ENCODE results near the gene ACAA1.
"Not testable (repeated sequence)": the region's sequence is repeated elsewhere in the genome, so short reads cannot be mapped to it uniquely, and the experiment has no call there.

The ACAA1 gene

DNA sequence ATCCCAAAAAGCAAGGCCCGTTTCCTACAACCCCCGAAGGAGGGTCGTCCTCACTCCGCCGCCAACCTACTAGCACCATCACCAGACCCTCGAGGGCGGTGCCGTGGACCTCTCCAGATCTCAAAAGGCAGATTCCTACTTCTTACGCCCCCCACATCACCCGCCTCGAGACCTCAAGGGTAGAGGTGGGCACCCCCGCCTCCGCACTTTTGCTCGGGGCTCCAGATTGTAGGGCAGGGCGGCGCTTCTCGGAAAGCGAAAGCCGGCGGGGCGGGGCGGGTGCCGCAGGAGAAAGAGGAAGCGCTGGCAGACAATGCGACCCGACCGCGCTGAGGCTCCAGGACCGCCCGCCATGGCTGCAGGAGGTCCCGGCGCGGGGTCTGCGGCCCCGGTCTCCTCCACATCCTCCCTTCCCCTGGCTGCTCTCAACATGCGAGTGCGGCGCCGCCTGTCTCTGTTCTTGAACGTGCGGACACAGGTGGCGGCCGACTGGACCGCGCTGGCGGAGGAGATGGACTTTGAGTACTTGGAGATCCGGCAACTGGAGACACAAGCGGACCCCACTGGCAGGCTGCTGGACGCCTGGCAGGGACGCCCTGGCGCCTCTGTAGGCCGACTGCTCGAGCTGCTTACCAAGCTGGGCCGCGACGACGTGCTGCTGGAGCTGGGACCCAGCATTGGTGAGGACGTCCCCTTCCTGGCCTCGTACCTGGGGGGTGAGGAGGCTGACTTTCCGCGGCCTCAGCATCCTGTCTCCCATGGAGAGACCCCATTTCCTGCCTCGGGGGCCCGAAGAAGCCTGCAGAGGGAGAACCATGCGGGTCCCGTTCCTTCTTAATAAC is 1.6 kb upstream of the ACAA1 start, which contains the start of gene MYD88:
TSS of gene MYD88 (plus strand) at position 313 of the 842 bp plus-strand sequence. CDS start at position 353, 40 bp downstream.
- peak within 1 kb of the TSS; percentile 86 for H3K4me3 ChIP-seq (ENCODE audit: low read length)
- peak; percentile 62 for DNase-seq (ENCODE audit: low read depth, low spot score)

DNA sequence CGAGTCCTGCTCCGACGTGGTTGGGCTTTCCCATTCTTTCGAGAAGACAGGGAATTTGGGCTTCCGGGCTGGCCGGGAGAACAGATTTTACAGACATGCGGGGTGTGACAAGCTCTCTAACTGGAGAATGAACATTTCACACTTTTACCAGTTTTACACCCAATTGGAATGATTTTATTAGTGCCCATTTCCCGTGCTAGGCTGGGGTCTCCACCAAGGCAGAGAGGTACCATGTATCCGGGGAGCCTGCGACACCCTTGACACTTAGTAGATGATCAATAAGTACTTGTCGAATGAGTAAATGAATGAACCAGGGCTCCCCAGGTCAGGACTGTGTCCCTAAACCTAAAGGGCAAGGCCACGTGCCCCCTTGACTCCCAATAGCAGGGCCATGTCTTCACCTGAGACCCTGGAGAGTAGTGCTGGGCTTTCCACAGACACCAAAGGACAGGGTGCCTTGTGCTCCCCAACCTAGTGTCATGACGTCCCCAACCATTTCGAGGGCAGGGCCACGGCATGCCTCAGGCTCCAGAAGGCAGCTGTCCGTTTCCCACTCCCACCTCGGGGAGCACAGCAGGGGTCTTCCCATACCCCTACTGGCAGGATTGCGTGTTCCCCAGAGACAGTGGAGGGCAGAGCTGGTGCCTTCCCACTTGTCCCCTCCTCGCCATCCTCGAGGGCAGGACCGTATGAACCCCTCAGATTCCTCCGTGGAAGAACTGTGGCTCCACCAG is 855 bp upstream of the ACAA1 start:
- DNase-seq (ENCODE audit: low read depth, low spot score), result no peak
- peak overlapping the region; percentile 86 for H3K4me3 ChIP-seq (ENCODE audit: low read length)

DNA sequence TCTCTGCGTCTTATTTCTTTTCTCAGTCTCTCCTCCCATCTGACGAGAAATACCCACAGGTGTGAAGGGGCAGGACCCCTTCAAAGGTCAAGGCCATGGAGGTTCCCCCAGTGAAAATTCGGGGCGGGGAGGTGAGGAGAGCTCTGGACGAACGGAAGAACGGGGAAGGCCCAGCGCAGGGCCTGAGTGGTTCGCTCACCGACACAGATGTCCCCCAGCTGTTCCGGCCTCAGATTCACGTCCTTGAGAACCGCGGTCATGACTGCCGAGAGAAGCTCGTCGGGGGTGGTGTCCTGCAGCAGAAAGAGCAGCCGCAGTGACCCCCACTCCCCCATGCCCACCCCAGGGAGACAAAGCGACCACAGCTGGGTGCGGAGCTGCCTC is 542 bp downstream of the ACAA1 start:
- peak overlapping the region; percentile 86 for H3K4me3 ChIP-seq (ENCODE audit: low read length)
- no peak for DNase-seq (ENCODE audit: low read depth, low spot score)

DNA sequence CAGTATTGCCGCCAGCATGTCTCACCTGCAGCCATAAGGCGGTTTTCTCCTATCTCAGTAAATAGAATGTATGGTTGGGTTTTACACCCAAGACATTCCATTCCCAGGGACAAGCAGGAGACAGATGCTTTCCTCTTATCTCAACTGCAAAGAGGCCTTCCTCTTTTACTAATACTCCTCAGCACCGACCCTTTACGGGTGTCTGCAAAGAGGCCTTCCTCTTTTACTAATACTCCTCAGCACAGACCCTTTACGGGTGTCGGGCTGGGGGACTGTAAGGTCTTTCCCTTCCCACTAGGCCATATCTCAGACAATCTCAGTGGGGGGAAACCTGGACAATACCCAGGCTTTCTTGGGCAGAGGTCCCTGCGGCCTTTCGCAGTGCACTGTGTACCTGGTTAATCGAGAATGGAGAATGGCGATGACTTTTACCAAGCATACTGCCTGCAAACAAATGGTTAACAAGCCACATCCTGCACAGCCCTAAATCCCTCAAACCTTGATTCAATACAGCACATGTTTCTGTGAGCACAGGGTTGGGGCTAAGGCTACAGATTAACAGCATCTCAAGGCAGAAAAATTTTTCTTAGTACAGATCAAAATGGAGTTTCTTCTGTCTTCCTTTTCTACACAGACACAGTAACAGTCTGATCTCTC is 1.2 kb downstream of the ACAA1 start:
- H3K4me3 ChIP-seq (ENCODE audit: low read length), result peak overlapping the region; percentile 86
- DNase-seq (ENCODE audit: low read depth, low spot score), result peak; percentile 69

DNA sequence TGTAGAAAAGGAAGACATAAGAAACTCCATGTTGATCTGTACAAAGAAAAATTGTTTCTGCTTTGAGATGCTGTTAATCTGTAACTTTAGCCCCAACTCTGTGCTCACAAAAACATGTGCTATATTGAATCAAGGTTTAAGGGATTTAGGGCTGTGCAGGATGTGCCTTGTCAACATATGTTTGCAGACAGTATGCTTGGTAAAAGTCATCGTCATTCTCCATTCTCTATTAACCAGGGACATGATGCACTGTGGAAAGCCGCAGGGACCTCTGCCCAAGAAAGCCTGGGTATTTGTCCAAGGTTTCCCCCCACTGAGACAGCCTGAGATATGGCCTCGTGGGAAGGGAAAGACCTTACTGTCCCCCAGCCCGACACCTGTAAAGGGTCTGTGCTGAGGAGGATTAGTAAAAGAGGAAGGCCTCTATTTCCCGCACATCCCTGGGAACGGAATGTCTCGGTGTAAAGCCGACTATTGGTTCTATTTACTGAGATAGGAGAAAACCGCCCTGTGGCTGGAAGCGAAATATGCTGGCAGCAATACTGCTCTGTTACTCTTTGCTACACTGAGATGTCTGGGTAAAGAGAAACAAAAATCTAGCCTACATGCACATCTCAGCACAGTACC is 2.3 kb downstream of the ACAA1 start:
- not testable (repeated sequence) for DNase-seq (ENCODE audit: low read depth, low spot score); H3K4me3 ChIP-seq (ENCODE audit: low read length)

DNA sequence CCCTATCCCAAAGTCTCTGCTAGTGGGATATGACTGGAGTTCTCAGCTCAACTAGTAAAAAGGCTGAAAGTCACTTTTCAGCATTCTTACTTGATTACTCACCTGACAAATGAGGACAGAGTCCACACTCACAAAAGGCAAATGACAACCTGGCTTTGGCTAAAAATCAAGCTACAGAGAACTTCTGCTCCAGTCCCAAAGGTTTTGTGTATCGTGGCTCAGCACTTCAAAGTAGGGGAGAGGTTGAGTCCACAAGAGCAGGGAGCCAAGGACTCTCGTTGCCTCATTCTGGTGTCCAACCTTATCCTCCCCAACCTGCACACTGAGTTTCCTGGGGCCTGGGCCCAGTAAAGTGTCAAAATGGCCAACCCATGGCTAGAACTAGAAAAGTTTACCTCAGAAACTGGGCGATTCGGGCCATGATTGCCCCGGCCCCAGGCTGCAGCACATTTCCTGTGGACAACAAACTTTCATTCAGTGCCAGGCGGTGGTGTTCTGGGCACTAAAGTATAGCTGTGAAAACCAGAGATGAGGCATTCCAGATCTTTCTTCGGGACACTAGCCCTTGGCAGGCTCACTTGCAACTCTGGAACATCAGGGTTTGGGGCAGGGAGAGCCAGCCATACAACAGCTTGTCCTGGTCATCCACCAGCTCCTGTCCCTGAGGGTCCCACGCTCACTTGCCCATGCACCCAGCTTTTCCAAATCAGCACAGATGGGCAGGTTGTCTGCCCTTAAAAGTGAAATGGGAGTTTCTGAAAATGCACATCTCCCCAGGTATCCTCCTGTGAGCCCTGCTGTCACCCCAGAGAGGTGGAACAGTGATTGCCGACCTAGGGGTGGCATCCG is 3.1 kb downstream of the ACAA1 start:
- H3K4me3 ChIP-seq (ENCODE audit: low read length), result no peak overlapping the region
- no peak for DNase-seq (ENCODE audit: low read depth, low spot score)

DNA sequence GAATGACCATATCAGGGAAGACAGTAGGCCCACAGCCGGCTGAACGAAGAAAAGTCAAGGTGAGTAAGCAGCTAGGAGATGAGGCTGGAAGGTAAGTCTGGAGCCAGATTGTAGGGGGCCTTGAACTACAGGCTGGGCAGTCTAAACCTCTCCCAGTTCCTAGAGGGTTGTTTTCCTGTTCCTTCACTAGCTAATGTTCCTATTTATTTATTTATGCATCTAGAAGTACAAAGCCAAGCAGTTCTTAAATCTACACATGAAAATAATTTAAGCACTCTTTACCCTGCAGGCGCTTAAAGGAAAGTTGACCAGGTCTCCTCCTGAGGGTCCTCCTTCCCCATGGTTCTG is 3.7 kb downstream of the ACAA1 start:
- no peak for DNase-seq (ENCODE audit: low read depth, low spot score)
- H3K4me3 ChIP-seq (ENCODE audit: low read length), result no peak overlapping the region

DNA sequence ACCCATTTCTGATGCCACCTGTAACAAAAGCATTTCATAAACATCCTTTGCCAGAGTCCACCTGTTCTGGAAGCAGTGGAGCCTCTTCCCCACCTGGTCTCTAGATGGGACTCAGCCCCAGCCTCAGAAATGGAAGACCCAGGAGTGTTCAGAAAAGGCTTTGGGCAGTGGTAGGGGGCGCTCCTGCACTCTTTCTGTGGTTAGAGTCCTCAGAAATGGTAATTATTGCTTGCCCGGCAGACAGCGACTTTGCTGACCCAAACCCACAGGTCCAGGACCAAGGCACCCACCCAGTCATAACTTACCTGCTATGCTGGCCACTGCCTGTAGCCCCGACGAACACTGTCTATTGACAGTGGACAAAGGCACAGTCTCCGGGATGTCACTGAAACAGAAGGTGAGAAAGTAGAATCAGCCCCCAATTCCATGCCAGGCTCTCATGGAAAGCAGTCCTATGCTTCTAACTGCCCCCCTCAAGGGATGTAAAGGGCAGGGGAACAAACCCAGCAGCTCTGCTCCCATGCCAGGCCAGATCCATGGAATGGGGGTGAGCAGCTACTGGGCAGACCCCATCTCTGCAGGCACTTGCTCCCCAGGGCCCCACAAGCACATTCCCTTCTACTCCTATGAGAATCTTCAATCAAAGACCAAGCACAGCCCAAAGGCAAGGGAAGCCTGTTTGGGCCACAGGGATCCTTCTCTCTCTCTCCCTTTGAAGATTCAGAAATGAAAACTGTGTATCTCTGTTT is 5.1 kb downstream of the ACAA1 start:
- DNase-seq (ENCODE audit: low read depth, low spot score), result no peak
- no peak overlapping the region for H3K4me3 ChIP-seq (ENCODE audit: low read length)

DNA sequence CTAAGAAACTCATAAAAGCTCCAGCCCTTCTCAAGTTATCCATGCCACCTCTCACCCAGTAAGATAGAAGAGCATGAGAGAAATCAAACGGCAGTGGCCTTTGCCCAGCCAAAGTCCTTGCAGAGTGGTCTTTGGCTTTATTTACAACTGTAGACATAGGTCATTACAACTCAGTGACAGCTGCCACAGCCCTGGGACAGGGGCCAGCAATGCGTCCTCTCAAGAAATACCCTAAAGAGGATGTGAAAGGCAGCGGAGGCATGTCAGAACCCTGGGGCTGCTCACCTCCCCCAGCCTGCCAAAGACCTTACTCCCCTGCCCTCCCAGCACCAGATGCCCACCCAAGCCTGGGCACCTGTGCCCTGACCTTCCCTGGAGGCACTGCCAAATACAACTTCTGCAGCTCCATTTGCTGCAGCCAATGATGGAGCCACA is 6.3 kb downstream of the ACAA1 start:
- H3K4me3 ChIP-seq (ENCODE audit: low read length), result no peak overlapping the region
- no peak for DNase-seq (ENCODE audit: low read depth, low spot score)

DNA sequence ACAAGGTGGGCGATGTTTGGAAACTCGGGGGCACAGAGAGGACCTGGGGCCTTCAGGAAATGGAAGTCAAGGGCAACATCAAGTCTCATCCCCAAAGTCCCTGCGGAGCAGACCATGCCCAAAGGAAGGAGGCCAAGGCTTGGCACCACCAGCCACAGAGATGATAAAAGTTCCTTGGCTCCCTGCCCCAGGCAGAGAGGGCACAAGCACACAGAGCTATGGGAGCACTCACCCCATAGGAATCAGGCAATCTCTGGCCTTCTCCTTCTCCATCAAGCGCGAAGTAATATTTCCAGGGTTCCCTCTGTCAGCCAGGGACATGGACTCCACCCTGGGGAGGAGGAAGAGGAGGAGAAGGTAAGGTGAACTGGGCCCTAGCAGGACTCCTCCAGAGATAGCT is 7.9 kb downstream of the ACAA1 start:
- no peak for DNase-seq (ENCODE audit: low read depth, low spot score)
- H3K4me3 ChIP-seq (ENCODE audit: low read length), result no peak overlapping the region

DNA sequence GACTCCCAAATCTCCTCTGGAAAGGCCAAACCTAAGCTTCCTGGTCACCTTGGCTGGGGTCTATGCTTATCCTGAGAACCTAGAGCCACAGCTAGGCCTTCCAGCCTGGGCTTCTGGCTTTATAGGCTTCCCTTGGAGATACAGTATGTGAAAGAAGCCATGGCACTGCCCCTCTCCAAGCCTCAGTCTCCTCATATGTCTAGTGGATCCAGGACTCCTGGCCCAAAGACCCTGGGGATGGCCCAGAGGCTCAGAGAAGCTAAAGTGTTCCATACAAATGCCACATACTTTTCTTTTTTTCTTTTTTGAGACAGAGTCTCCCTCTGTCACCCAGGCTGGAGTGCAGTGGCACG is 8.6 kb downstream of the ACAA1 start:
- H3K4me3 ChIP-seq (ENCODE audit: low read length), result no peak overlapping the region
- no peak for DNase-seq (ENCODE audit: low read depth, low spot score)

DNA sequence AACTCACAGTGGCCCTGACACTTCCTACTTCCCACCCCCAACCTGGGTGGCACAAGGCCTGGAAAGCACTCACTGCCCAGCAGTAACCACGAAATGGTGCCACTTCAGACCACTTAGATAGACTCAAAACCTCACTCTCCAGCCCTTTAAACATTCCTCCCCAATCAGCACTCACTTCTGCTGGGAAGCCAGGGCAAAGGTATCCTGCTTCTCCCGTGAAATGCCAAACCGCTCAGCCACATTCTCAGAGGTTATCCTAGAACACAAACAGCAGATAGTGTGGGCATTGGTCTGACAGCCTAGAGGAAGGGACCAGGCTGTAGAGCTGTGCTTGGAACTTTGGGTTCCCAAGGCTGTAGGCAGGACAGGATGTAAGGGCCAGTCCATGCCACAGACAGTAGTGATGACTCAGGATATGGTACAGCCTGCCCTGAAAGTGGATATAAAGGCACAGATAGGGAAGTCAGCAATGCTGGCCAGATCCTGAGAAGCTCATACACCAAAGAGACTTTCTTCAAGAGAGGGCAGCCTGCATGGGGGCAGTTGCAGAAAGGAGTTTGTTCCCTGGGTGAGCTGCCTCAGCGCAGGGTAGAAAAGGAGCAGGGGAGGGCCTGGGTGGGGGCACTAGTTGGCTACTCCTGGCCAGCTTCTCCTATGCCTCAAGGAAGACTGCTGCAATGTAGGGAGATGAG is 9.2 kb downstream of the ACAA1 start:
- no peak overlapping the region for H3K4me3 ChIP-seq (ENCODE audit: low read length)
- DNase-seq (ENCODE audit: low read depth, low spot score), result no peak

DNA sequence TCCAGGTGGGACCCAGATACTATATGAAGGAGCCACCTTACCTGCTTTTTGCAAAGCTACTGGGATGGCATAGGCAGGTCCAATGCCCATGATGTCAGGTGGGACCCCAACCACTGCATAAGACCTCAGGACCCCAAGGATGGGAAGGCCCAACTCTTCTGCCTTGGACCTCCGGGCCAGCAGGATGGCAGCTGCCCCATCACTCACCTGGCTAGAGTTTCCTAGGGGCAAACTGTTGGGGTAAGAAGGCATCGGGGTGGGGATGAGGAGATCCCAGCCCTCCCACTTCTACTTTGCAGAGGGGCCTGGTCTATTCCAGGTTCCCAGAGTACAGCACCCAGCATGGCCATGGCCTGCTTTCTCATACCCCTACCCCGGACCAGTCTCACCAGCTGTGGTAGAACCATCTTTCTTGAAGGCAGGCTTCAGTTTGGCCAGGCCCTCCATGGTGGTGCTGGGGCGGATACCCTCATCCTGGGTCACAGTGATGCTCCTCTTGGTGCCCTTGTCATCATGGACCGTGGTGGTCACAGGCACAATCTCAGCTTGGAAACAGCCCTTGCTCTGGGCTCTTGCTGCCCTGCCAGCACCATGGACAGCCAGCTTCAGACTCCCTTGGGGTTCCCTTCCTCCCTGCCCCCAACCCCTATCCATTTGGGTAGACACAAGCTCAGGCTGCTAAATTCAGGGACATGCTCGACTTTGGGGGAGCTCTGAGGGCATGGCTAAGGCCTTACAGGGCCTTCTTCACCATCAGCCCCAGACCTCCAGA is 10.6 kb downstream of the ACAA1 start:
- no peak overlapping the region for H3K4me3 ChIP-seq (ENCODE audit: low read length)
- DNase-seq (ENCODE audit: low read depth, low spot score), result no peak

DNA sequence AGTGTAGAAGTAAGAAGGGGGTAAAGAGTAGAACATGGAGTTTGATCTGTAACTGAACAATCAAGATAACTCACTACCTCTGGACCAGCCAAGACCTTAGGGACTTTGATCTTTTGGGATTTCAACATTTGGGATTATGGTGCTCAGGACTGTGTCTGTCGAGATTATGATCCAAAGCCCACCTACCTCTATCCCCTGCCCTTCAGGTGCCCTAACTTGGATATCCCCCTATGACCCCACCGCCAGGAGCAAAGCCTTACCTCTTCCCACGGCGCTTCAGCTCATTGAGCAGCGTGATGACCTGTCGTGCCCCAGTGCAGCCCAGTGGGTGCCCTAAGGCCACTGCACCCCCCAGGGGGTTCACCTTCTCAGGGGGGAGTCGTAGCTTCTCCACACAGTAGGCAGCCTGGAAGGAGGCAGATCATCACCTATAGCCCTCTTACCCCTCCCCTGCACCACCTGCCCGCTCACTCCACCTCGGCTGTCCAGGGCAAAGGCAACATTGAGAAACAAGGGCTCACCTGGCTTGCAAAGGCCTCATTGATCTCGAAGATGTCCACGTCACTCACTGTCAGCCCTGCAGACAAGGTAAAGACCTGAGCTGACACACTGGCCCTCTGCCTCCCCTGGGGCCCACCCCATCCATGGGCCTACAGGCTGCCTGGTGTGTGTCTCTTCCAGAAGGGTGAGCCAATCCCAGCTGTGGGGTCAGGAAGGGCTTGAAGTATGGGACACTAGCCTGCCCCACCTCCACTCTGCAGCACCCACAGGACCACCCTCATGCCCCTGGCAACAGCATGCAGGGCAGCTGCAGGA is 11.4 kb downstream of the ACAA1 start:
- DNase-seq (ENCODE audit: low read depth, low spot score), result no peak
- no peak overlapping the region for H3K4me3 ChIP-seq (ENCODE audit: low read length)

DNA sequence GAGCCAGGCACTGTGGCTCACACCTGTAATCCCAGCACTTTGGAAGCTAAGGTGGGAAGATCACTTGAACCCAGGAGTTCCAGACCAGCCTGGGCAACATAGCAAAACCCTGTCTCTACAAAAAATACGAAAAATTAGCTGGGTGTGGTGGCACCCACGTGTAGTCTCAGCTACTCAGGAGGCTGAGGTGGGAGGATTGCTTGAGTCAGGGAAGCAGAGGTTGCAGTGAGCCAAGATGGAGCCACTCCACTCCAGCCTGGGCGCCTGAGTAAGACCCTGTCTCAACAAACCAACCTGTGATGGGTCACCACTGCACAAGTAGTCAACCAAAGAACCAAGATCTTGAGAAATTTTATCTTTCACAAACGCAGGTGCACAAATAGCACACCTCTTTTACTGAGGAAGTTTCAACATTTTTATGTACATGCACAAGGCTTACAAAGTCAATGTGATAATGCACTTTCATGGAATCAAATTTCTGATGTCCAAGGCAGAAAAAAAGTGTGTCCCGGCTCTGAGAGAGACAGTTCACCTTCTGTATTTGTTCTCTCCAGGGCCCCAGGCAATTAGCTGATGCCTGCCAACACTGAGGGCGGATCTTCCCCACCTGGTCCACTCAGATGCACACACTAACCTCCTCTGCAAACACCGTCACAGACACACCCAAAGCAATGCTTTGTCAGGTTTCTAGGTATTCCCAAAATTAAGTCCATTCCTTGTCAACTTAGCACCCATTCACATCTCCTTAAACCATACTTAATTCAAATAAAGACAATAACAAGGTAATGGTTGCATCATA is 12.4 kb downstream of the ACAA1 start:
- no peak for DNase-seq (ENCODE audit: low read depth, low spot score)
- no peak overlapping the region for H3K4me3 ChIP-seq (ENCODE audit: low read length)
